Astrocyte of the hippocampus (primary cell): ENCODE measurements around the gene BMAL1.
"Not testable (repeated sequence)": the region's sequence is repeated elsewhere in the genome, so short reads cannot be mapped to it uniquely, and the experiment has no call there.

Source experiments
- DNase-seq: peaks from one replicate; pipeline ENCODE4 v3.0.0; 2011; ENCODE audit warnings: low read depth, low spot score

Gene BMAL1

GRCh38 chr11:13277768-13278608 lies at the start of gene BMAL1:
TSS of gene BMAL1 (plus strand) at chr11:13277790. CDS start at chr11:13354309, 76,519 bp downstream.
- DNase-seq: peak; percentile 44

DNA sequence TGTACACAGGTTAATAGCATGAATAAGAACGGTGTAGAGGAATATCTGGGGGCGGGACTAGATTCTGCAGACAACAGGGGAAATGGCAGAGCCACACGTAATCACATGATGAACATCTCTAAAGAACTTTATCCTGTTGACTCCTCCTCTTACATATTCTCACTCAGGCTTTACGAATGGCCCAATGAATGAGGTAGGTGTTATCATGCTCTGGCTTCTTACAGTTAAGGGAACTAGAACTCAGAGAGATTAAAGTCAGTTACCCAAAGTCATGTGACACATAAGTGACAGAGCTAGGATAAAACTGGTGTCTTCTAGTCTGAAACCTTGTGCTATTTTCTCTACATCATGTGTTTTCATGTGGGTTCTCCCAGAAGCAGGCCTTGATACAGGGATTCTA lies 49.0 kb upstream of the BMAL1 start:
- no peak for DNase-seq

GRCh38 chr11:13229136-13229535 lies 48.5 kb upstream of the BMAL1 start:
- DNase-seq: no peak

DNA sequence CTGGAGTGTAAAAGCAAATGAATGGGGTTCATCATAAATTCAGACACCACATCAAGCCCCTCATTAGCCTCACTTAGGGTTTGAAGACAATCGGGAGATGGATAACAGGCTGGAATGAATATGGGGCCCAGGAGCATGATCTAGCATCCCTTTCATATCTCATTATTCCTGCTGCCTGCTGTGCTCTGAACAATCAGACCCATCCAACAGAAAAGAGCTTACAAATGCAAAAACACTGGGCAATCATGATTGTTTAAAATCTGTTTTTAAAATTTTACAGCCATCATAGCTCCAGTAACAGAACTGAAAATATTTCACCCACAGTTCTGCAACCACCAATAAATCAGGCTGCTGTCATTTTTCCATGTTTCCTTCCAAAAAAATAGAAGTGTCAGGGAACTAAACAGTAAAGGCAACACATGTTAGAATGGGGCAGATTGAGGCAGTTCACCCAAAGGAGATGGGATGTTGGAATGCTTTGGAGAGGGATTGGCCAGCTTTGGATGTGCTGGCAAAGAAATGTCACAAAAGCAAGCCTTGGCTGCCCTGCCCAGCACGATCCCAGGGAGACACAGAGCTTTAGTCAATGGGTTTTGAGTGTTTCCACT lies 47.8 kb upstream of the BMAL1 start:
- DNase-seq: no peak

DNA sequence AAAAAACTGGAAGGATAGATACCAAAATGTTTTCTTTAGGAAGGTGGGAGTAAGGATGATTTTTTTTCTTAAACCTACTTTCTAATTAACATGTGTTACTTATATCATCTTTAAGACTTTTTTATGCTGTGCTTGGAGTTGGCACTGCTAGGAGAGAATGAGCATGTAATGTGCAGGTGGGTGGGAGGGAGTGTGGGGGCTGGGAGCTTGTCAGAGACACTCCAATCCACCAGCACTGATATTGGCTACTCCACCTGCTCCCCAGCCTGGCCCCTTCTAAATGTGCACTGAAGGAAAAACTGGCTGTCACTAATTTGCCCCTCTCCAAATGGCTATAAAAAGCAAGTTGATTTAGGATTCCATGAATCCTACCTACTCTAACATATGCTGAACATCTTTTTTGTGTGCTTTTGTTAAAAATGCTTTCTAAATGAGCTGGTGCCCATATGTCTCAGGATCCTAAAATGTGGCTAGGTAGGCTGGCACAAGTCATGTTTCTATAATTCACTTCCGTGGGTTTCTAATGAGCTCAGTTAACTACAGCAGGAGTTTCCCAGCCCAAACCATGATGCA lies 44.3 kb upstream of the BMAL1 start:
- DNase-seq: no peak

DNA sequence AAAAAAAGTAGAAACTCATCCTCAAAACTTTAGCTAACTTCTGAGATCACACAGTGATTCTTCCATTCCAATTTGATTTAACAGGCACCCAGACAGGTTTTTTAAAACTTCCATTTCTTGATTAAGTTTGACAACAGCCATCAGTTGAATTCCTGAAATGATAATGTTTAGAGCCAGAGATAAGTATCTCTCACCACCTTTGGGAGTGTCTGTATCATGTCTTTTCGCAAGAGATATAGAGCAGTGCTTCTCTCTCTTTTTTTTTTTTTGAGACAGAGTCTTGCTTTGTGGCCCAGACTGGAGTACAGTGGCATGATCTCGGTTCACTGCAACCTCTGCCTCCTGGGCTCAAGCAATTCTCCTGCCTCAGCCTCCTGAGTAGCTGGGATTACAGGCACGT lies 41.7 kb upstream of the BMAL1 start:
- DNase-seq: no peak

DNA sequence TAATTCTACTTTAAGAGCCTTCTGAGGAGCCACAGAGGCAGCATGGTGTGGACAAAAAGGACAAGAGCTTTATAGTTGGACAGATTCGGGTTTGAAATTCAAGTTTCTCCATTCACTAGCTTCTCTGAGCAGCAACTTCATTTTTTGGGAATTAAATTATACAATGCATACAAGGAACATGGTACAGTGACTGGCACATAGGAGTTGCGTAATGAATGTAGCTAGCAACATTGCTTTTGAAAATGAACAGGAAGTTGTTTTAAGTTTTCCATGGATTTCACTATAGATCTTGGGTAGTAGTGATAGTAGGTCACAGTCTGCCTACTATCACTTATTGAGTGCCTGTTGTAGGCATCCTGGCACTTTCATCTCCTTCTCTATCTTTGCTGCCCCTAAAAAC lies 41.0 kb upstream of the BMAL1 start:
- DNase-seq: no peak

DNA sequence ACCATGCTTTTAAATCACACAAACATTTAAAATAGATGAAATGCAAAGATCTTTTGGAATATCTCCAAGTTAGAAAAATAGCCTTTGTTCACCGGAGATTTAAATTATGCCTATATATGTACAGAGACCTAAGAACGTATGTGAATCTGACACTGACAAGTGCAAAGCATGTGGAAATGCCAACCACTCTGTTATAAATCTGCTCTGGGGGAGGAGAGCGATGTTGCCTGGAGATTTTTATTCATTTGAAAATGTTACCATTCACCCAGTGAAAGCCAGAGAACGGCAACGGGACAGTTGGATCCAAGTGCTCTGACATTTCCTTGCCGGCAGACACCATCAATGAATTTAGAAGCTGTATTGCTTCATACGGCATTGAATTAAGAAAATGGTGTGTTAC lies 39.8 kb upstream of the BMAL1 start:
- DNase-seq: no peak

DNA sequence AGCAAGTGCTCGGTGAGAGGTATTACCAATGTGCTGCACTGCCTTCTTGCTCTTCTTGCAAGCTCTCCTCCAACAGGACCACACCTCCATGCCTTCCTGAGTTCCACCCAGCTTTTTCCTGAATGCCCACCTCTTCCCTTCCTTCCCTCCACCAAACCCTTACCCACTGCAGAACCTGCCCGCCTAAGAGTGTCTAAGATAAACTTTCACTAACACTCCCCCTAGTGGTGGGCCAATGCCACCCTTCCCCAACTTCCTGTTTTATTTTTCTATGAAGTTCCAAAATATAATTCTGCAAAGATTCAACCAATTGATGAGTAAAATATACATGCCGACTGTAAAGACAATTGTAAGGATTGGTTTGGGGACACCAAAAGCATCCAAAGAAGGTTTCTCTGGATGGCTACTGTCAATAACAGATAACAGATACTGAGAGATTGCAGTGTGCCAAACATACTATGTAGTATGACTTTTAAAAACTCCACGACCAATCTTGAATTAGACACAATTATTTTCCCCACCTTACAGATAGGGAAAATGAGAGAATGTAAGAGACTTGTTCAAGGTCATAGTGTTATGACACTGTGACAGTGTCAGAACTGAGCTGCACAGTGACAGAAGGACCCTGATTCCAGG lies 38.6 kb upstream of the BMAL1 start:
- DNase-seq: peak; percentile 60

DNA sequence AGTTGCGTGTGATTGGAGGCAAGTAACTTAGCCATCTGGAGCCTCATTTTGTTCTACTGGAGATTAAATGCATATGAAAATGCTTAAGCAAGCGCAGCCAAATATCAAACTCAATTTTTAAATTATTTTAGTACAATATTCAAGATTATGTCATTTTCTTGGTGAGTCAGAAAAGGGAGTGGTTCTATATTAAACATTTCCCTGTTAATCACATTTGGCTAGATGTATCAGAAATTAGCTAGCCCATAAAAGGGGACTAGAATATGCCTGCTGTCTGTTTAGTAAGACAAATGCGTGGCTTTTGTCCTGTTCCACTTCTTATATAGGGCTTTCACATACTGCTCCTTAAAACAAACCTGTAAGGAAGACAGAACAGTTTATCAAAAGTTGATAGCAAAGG lies 35.0 kb upstream of the BMAL1 start:
- no peak for DNase-seq

DNA sequence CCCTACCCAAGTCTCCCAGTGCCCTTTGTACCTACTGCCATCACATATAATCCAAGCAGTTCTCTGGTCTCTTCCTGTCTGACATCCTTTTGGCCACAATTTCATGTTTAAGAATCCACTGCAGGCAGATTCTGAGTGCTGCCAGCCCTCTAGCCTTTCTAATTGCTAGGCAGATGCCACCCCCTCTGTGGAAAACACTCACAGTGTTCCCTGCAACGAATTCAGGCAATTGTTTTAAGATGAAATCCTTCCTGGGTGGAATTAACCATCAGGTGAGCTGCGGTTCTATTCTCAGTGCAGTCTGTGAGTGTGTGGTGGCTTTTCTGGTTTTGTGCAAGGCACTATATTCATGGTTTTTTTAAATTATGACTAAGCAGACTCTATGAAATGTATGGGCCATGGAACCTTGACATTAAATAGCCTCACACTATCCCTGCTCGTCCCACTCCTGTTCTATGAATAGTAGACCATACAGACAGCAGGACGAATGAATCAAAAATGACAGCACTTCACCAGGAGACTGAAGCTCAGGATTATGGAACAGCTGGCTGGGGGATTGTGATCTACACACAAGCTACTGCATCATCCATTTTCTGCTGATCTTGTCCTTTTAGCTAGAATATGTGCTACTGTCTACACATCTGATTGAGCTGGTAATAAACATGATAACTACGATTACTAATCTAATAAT lies 29.8 kb upstream of the BMAL1 start:
- DNase-seq: no peak

DNA sequence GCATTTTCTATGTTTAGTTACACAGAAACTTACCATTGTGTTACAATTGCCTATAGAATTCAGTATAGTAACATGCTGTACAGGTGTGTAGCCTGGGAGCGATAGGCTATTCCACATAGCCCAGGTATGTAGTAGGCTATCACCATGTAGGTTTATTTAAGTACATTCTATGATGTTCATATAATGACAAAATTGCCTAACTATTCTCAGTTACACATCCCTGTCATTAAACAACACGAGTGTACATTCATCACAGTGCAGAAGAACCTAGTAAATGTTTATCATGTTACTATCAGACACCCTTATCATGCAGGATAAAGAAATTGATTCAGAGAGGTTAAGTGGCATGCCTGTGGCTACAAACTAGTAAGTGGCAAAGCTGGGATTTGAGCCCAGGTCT lies 28.4 kb upstream of the BMAL1 start:
- no peak for DNase-seq

DNA sequence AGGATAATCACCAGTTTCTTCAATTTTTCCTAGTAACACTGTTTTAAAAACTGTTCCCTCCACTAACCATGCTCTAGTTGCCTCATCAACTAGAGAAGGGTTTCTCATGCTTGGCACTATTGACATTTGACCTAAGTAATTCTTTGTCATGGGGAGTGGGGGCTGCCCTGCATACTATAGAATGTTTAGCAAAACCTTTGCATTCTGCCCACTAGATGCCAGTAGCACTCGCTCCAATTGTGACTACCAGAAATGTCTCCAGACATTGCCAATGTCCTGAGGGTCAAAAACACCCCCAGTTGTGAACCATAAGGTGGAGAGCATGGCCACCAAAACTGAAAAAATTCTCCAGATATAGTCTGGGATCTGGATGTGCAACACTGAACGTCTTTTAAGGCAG lies 27.6 kb upstream of the BMAL1 start:
- DNase-seq: no peak

DNA sequence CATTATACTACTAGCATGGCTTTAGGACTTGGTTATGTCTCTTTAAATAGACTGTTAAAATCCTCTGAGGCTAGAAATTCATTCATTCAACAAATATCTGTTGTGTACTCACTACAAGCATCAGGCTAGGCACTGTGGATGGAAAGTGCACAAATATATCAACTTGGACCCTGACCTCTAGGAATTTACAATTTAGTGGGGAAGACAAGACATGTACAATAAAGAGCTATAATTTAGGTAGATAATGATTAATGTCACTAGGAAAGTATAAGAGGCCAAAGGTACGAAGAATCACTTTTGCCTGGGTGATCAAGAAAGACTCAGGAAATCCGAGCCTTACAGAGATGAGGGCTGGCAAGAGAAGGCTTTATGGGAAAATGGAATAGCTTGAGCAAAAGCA lies 25.6 kb upstream of the BMAL1 start:
- DNase-seq: no peak

GRCh38 chr11:13252438-13252837 lies 25.2 kb upstream of the BMAL1 start:
- DNase-seq: no peak

GRCh38 chr11:13256216-13256615 lies 21.4 kb upstream of the BMAL1 start:
- DNase-seq: no peak

DNA sequence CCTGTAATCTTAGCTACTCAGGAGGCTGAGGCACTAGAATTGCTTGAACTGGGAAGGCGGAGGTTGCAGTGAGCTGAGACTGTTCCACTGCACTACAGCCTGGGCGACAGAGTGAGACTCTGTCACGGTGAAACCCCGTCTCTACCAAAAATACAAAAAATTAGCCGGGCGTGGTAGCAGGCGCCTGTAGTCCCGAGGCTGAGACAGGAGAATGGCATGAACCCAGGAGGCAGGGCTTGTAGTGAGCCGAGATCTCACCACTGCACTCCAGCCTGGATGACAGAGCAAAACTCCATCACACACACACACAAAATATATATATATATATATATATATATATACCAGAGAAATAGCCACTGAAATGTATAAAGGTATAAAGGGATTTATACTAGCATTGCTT lies 19.5 kb upstream of the BMAL1 start:
- DNase-seq: not testable (repeated sequence)

- no peak for DNase-seq
These were observed 18.7 kb upstream of the BMAL1 start for GRCh38 chr11:13258855-13259254.

DNA sequence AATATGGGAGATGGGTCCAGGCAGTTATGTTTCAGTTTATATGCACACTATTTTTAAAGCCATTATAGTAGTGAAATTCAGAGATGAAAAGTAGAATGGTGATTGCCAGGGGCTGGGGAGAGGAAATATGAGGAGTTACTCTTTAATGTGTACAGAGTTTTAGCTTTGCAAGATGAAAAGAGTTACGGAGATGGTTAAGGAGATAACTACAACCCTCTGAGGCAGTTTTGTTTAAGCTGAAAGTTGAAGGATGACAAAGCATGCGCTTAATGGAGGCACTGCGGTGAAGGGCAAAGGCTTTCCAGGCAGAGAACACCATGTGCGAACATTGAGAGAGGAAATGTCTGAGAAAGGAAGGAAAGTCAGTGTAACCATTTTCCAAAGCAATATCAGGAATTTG lies 18.2 kb upstream of the BMAL1 start:
- DNase-seq: no peak

DNA sequence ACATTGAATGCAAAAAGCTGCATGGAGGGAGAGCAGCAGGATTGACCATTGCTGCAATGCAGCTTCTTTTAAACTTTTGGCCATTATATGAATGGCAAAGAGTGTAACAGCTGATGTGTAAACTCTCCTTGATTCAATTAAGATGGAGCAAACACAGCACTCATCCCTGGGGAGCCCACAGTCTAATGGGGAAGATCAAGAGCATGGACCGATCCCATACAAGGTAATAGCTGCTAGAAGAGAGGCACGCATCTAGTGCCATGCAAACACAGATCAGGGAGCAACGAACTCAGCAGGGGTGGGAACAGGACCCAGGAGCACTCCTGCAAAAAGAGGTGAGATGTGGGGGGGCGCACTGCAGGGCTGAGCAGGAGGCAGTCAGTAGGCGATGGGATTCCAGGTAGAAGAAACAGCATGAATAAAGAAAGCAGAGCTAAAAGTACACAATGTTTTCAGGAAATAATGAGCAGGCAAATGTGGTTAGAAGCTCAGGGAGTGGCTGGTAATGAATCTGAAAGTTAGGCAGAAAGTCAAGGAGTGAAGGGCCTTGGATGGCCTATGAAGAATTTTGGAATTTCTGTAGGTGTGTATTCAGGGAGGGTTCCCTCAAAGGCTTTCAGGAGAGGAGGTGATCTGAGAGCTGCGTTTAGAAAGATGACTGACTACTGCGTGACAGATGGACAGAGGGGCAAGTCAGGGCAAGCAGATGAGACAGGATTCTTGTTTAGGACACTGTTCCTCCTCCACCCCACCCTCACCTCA lies 17.2 kb upstream of the BMAL1 start:
- DNase-seq: peak; percentile 39

GRCh38 chr11:13260963-13261588 lies 16.5 kb upstream of the BMAL1 start:
- peak; percentile 38 for DNase-seq
